ENCODE data around the gene PIK3AP1.
"Not testable (repeated sequence)": the region's sequence is repeated elsewhere in the genome, so short reads cannot be mapped to it uniquely, and the experiment has no call there.

PIK3AP1 gene

GRCh38 chr10:96578633-96579032 is 141.7 kb downstream of the PIK3AP1 start:
- no peak for TF ChIP-seq CTCF (IDR thresholded peaks at IDR 0.05; ENCODE audit: low read depth, low read length)
- DNase-seq (ENCODE audit: extremely low read depth, low read depth): no peak

- DNase-seq (ENCODE audit: extremely low read depth, low read depth): no peak
- TF ChIP-seq CTCF (IDR thresholded peaks at IDR 0.05; ENCODE audit: low read depth, low read length): no peak
Measured at GRCh38 chr10:96578022-96578421, 142.3 kb downstream of the PIK3AP1 start.

- no peak for DNase-seq (ENCODE audit: extremely low read depth, low read depth)
Measured at GRCh38 chr10:96577069-96577468, 143.2 kb downstream of the PIK3AP1 start.

GRCh38 chr10:96576277-96576980 is 143.9 kb downstream of the PIK3AP1 start:
- DNase-seq (ENCODE audit: extremely low read depth, low read depth): no peak
- TF ChIP-seq CTCF (IDR thresholded peaks at IDR 0.05; ENCODE audit: low read depth, low read length): no peak

More at GRCh38 chr10:96577069-96577468, 143.2 kb downstream of the PIK3AP1 start:
- TF ChIP-seq CTCF (IDR thresholded peaks at IDR 0.05; ENCODE audit: low read depth, low read length): no peak

- DNase-seq (ENCODE audit: extremely low read depth, low read depth): not testable (repeated sequence)
Measured at GRCh38 chr10:96574564-96574963, 145.8 kb downstream of the PIK3AP1 start.

GRCh38 chr10:96573036-96573435 is 147.3 kb downstream of the PIK3AP1 start:
- DNase-seq (ENCODE audit: extremely low read depth, low read depth): no peak
- no peak for TF ChIP-seq CTCF (IDR thresholded peaks at IDR 0.05; ENCODE audit: low read depth, low read length)

GRCh38 chr10:96570983-96571964 is 149.0 kb downstream of the PIK3AP1 start:
- DNase-seq (ENCODE audit: extremely low read depth, low read depth): no peak

More at GRCh38 chr10:96570983-96571964, 149.0 kb downstream of the PIK3AP1 start:
- TF ChIP-seq CTCF (IDR thresholded peaks at IDR 0.05; ENCODE audit: low read depth, low read length): no peak

Measured in AG09319 (cell line).